Thoracic aorta (tissue), 2 donors: ENCODE results near the gene TRIM8. TPM values are rescaled to one million over a fixed set of nuclear protein-coding genes. Genes with fewer than 3 reads are reported as not detected.

Experiments used
- ATAC-seq: fragments of 150-250 bp; one replicate; pipeline ENCODE4 v1.8.0; 2017; ENCODE audit warnings: low read depth; ENCODE audit not compliant: insufficient number of reproducible peaks, low FRiP score
- DNase-seq: peaks from one replicate; pipeline ENCODE4 v3.0.0-alpha.2; 2020; ENCODE audit warnings: low spot score
- H3K27ac ChIP-seq, 2 donors: fragments of 200-600 bp; sonication (generic); 1 replicate in 1 of 2; 2 replicates in 1 of 2; pipeline ENCODE4 v1.5.1; 2016; ENCODE audit warnings: mild to moderate bottlenecking in 2 of 2, moderate library complexity in 2 of 2
- H3K27me3 ChIP-seq: fragments of 200-600 bp; sonication (generic); replicated peaks from 2 replicates; pipeline ENCODE4 v1.6.0; 2016; ENCODE audit warnings: mild to moderate bottlenecking; ENCODE audit not compliant: insufficient read depth
- H3K36me3 ChIP-seq: fragments of 200-600 bp; sonication (generic); one replicate; pipeline ENCODE4 v1.5.1; 2016
- H3K4me1 ChIP-seq, 2 donors: fragments of 200-600 bp; sonication (generic); 1 replicate in 1 of 2; 2 replicates in 1 of 2; pipeline versions ENCODE4 v1.5.1 to v1.6.0; 2016; ENCODE audit warnings: low read depth in 2 of 2, mild to moderate bottlenecking in 1 of 2; ENCODE audit not compliant: control insufficient read depth in 1 of 2
- H3K4me3 ChIP-seq: fragments of 200-600 bp; sonication (generic); 2 replicates; pipeline ENCODE4 v1.5.1; 2016; ENCODE audit warnings: mild to moderate bottlenecking
- H3K9me3 ChIP-seq: fragments of 200-600 bp; sonication (generic); 2 replicates; pipeline ENCODE4 v1.5.1; 2016
- total RNA-seq, 2 donors: library from RNA; depleted of rRNA; stranded (reverse); fragments of >200 nt; gene quantifications; one replicate each; pipeline versions ENCODE4 v1.1.0 to v1.2.3, GENCODE V29; 2016
- TF ChIP-seq, protein P1 (sequence below): fragments of 200-600 bp; sonication (generic); IDR thresholded peaks from one replicate; pipeline ENCODE4 v1.5.1; 2019; ENCODE audit warnings: antibody characterized with exemption

The TRIM8 gene
- total RNA-seq, 2 donors from 2014 or later: 154 to 192 TPM

DNA sequence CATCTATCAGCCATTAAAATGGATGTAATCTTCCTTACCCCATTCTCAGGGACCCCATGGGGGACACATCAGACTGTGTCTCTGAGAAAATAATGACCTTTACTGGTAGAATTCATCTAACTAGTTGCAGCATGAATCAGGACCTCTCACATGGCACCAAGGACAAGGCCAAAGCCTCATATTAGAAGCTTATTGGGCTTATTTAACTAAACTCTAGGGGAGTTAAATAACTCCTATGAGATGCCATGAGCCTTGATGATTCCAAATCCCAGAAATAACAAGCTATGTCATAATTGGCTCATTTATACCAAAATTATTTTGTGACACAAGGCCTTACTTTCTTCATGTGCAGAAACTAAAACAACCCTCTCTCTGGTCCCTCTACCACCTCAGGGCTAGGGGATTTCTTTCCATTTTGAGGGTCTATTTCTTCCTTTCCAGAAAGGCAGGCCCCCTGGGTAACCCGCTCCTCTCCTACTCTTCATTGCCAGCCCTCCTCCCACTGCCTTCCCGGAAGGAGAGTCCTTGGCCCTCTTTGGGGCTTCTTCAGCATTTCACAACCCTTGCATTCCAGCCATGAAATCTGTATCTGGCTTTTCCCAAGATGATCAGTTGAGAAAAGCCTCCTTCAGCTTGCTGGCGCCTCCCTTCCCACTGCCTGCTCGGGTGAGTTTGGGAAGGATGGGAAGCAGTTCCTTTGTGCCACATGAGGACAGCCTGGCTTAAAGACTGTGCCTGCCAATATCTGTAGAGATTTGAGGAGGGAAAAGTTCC lies 41.8 kb upstream of the TRIM8 start:
- peak overlapping the region; percentile 82 for H3K27ac ChIP-seq
- ATAC-seq (peak; percentile 54), DNase-seq (no peak)
- TF ChIP-seq, protein P1, sequence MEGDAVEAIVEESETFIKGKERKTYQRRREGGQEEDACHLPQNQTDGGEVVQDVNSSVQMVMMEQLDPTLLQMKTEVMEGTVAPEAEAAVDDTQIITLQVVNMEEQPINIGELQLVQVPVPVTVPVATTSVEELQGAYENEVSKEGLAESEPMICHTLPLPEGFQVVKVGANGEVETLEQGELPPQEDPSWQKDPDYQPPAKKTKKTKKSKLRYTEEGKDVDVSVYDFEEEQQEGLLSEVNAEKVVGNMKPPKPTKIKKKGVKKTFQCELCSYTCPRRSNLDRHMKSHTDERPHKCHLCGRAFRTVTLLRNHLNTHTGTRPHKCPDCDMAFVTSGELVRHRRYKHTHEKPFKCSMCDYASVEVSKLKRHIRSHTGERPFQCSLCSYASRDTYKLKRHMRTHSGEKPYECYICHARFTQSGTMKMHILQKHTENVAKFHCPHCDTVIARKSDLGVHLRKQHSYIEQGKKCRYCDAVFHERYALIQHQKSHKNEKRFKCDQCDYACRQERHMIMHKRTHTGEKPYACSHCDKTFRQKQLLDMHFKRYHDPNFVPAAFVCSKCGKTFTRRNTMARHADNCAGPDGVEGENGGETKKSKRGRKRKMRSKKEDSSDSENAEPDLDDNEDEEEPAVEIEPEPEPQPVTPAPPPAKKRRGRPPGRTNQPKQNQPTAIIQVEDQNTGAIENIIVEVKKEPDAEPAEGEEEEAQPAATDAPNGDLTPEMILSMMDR: no peak
- no peaks in the 10 kb centered on the region for H3K9me3 ChIP-seq
- H3K4me1 ChIP-seq: peaks cover 16 to 59% of the 10 kb centered on the region in 2 donors
- H3K36me3 ChIP-seq: no peaks in the 10 kb centered on the region
- no peaks in the 10 kb centered on the region for H3K27me3 ChIP-seq
- no peak overlapping the region for H3K4me3 ChIP-seq

DNA sequence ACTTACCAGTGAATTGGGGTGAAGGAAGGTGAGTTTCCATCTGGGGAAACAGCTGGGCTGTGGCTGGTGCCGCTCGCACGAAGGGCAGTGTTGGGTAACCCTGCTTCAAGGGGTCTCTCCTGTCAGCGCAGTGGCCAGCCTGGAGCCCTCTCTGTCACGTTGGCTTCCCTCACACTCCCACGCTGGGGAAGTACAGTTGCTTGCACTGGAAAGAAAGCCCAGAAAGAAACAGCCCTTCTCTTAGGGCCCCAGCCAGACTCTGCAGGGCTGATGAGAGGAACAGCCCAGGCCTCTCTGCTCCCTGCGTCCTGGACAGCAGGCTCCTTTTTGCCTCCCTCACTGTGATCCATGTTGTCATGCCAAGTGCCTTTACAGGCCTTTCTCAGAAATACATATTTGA lies 40.3 kb upstream of the TRIM8 start:
- TF ChIP-seq, protein P1: no peak

DNA sequence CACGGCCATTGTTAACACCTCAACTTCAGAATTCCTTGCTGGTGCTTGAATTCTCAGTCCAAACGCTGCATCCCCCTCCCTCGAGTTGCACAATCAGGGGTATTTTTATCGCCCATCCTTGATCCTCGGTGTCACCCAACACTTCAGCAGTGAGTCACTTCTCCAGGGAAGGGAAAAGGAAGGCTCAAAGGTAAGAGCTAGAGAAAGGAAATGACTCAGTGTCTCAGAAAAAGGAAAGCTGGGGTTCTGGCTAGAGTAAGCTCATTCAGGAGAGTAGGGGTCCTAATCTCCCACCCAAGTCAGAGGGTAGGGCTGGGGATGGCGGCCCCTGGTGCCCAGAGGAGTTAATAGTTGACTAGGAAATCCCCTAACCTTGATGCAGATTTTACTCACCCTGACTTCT lies 39.8 kb upstream of the TRIM8 start:
- H3K4me1 ChIP-seq: peaks cover 16 to 49% of the 10 kb centered on the region in 2 donors
- TF ChIP-seq, protein P1: no peak
- H3K27ac ChIP-seq: peak overlapping the region in 1 of 2 donors; percentile 82
- H3K36me3 ChIP-seq: no peaks in the 10 kb centered on the region
- H3K4me3 ChIP-seq: no peak overlapping the region
- ATAC-seq (no peak), DNase-seq (no peak)
- no peaks in the 10 kb centered on the region for H3K27me3 ChIP-seq
- no peaks in the 10 kb centered on the region for H3K9me3 ChIP-seq

More for the DNA sequence above, 40.3 kb upstream of the TRIM8 start:
- Histone ChIP-seq H3K27me3 (no peaks in the 10 kb centered on the region), H3K36me3 (no peaks in the 10 kb centered on the region), H3K4me3 (no peak overlapping the region), H3K9me3 (no peaks in the 10 kb centered on the region), H3K27ac (peak overlapping the region in 1 of 2 donors; percentile 82), H3K4me1 (peaks cover 16 to 50% of the 10 kb centered on the region in 2 donors)
- DNase-seq: no peak
- no peak for ATAC-seq

DNA sequence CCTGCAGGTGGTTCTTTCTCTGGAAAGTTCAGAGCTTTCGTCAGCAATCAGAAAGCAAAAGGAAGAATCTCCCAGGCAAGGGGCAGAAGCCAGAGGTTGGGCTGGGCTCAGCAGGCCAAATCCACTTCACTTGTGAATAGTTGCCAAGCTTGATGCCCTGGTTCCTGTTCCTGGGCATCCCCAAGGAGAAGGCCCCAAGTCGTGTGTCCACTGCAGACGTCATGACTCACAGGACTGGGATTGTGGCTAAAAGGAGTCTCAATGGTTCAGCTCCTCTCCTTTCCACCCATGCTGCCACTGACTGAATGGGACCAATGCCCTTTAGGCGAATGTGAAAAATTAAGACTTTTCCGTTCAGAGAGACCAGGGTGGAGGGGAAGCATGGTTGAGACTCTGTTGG lies 38.6 kb upstream of the TRIM8 start:
- no peak for ATAC-seq
- Histone ChIP-seq H3K9me3 (no peaks in the 10 kb centered on the region), H3K27me3 (no peaks in the 10 kb centered on the region), H3K4me1 (peaks cover 15 to 38% of the 10 kb centered on the region in 2 donors), H3K27ac (no peak overlapping the region), H3K36me3 (no peaks in the 10 kb centered on the region), H3K4me3 (no peak overlapping the region)
- TF ChIP-seq, protein P1: no peak
- no peak for DNase-seq

DNA sequence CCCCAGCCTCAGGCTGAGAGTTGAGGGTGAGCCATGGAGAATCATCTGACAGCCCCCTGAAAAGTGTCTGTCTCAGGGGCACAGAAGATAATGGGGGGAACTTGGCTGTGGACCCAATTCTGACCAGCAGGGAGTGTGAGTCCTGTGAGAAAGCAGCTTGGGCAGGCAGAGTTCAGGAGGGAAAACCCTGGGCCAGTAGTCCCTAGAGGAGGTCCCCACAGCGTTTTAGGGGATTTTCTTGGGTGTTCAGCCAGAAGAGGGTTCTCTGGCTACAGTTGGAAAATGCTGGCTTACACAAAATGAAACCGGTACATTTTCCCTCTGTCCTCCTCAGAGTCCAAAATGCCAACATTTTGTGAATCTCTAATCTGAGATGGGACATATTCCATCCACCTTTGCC lies 35.8 kb upstream of the TRIM8 start:
- ATAC-seq: no peak
- no peak for DNase-seq
- no peaks in the 10 kb centered on the region for H3K9me3 ChIP-seq
- TF ChIP-seq, protein P1: no peak
- no peaks in the 10 kb centered on the region for H3K27me3 ChIP-seq
- no peaks in the 10 kb centered on the region for H3K36me3 ChIP-seq
- no peak overlapping the region for H3K27ac ChIP-seq
- H3K4me1 ChIP-seq: peaks cover 11 to 38% of the 10 kb centered on the region in 2 donors
- H3K4me3 ChIP-seq: no peak overlapping the region
